GM18498 (cell line): Measurements from ENCODE around the gene RCAN2.
"Not testable (repeated sequence)": the region's sequence is repeated elsewhere in the genome, so short reads cannot be mapped to it uniquely, and the experiment has no call there.

Source experiments
- ATAC-seq: cut with Tn5 transposase; IDR thresholded peaks from one replicate; pipeline ENCODE4 v1.9.1; 2021; ENCODE audit warnings: mild to moderate bottlenecking, moderate library complexity; ENCODE audit not compliant: unreplicated experiment

Gene RCAN2

DNA sequence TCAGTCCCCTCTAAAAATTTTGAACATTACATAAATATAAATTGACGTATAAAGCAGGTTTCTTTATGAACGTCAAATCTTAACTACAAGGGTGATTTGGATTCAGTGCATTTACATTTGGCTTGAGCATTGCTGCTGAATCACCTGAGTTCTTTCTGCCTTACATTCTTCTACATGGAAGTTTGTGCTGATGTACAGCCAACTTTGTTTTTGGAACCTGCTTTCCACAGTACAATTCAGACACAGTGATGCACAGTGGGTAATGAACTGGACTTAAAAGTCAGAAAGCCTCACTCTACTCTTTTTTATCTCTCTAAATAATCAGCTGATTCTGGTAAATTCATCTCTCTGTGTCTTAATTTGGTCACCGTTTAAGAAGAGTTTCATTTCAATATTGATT, 47.6 kb downstream of the RCAN2 start:
- ATAC-seq, result no peak

DNA sequence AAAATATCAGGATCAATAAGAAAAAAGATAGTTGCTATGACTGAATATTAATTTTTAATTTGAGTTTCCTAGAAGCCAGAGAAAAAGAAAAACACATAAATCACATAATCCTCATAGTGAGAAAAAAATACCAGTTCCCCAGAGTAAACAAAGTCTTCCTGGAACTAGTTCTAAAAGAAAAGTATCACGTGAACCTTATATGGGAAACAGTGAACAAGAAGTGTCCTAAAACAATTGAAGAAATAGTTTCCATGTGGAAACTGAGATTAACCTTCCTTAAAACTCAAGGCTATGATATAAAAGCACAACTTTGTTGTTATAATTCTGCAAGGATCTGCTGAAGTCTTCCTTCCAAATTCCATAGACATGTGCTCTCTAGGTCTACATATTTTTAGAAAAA, 50.6 kb downstream of the RCAN2 start:
- no peak for ATAC-seq

DNA sequence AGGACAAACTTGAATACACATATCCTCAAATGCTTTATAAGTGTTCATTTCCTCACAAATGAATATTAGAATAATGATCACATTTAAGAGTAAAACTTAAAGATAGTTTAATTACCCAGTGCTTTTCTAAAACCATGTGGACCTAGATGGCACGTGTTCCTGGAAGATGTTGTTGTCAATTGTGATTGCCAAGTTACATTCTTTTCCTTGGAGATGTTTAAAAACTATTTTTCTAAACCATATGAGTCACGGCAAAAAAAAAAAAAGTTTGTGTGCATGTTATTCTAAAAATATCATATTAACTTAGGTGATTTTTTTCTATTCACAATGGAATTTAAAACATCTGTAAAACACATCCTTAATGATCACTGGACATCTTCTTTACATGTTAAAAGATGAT, 51.1 kb downstream of the RCAN2 start:
- no peak for ATAC-seq

DNA sequence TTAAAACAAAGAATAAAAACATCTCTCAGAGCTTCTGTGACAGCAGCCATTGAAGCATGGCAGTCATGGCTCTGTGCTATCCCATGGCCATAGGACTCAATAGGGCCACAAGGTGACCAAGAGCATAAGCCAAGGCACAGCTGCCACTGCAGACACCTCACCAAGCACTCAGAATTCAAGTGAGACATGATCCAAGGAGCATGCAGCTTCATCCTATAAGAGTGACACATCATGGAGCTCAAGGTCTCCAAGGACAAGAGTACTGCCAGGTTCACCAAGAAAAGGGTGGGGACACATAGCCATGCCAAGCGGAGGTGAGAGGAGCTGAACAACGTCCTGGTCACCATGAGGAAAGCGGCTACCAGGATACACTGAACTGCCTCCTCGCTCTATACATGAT, 53.0 kb downstream of the RCAN2 start:
- no peak for ATAC-seq

DNA sequence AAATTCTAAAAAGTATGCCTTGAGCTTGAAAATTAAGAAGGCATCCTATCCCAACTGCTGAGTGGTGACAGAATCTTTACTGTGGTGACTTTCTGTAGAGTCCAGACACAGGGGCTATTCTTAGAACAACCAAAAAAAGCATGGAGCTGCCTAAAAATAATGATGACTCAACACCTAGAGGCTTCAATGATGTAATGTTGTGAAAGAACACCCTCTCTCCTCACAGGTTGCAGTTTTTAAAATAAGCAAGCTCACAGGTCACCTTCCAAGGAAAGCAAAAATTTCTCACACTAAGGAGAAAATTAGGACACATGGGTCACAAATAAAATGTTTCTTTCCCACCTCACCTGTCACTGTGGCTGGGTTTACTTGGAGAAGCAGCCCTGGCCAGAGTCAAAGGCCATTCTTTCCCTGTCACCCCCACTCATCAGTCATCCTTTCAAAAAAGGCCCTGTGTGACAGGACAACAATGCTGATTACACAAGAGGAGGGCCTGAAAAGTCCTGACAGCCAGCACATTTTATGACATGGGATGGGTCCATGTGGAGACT, 53.5 kb downstream of the RCAN2 start:
- ATAC-seq, result no peak

DNA sequence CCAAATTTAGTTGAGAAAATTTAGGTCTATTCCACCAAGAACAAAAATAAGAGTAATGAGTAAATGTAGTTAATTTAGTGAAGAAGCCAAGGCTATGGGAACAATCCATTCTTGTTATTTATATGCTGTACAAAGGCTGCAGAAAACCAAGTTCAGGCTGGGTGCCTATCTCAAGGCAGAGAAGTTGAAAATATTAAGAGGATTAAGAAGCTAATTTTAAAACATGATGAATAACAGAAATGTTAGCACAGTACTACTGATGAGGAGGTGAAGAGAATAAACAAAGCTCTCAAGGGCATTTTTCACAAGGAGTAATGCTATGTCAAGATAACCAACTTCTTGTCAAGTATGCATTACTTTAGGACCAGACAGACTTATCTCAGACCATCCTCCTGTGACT, 68.6 kb downstream of the RCAN2 start:
- no peak for ATAC-seq

DNA sequence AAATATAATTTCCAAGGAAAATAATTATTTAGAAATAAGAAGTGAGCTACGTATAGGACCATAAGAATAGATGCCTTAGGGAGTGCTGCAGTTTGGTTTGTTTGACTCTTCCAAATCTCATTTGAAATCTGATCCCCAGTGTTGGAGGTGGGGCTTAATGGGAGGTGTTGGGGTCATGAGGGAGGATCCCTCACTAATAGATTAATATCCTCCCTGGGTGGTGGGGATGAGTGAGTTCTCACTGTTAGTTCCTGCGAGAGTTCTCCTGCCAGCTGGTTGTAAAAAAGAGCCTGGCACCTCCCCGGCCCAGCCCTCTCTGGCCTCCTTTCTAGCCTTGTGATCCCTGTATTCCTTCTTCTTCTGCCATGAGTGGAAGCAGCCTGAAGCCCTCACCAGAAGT, 69.3 kb downstream of the RCAN2 start:
- ATAC-seq, result no peak

DNA sequence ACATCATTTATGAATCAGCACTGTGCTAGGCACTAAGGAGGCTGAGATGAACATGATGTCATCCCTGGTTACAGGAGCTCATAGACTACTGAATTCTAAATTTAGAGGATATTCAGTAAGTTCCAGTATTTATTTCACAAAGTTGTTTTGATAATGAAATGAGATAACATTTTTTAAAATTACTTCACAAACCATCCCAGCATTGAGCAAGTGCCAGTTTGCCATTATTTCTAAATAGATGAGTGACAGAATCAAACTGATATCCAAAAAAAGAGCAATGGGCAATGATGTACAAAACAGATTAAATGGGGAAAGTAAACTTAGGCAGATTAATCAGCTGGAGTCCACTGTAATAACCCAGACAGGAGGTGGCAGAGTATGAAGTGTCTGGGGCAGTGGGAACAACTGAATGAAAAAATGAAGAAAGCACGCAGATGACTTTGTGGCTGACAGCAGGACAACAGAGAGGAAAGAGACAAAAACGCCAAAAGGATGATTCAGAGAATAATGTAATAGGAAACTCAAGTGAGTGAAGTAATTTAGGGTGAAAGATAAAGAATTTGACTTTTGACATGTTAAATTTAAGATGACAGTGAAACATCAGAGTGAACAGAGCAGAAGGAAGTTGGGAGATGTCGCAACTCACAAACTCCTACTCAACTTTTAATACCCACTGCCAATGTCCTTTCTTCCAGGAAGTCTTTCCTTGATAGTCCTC, 70.2 kb downstream of the RCAN2 start:
- ATAC-seq, result no peak

DNA sequence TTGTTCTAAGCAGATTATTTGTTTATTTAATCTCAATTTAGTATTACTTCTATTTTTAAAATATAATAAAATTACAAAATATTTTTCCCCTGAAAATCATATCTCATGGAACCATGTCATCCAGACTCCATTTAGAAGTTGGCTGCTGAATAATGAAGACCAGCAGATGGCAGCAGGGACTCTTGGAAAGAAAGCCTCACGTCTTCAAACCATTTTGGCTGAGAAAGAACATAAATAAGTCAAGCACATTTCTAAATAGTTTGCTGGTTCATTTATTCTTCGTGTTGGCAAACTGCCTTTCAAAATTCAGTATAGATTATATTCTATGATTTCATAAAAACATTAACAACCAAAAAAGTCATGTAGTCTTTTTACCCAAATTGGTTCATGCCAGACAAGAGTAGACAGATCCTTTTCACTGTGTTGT, 71.7 kb downstream of the RCAN2 start:
- ATAC-seq, result no peak

DNA sequence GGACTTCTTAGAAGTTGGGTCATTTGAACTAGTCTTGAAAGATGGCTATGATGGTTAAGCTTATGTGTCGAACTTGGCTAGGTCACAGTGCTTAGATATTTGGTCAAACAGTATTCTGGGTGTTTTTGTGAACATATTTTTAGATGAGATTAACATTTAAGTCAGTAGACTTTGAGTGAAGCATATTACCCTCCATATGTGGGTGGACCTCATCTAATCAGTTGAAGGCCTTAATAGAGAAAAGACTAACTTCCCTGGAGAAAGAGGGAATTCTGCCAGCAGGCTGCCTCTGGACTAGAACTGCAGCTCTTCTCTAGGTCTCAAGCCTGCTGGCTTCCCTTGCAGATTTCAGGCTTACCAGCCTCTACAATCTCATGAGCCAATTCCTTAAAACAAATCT, 76.9 kb downstream of the RCAN2 start:
- no peak for ATAC-seq

DNA sequence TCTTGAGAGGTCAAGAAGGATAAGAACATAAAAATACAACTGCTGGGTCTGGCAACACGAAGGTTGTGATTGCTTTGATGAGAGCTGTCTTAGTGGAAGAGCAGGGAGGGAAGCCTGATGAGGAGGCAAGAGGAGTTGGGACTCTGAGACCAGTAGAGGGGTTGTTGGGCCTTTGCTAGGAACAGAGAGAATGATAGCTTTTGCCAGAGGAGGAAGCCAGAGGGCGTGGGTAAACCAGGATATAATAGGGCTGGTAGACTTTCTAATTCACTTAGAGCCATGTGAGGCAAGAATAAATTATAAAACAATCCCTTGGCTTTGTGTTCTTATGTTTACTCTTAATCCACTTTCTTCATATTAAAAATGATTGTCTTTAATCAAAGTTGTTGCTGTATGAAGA, 78.6 kb downstream of the RCAN2 start:
- no peak for ATAC-seq

DNA sequence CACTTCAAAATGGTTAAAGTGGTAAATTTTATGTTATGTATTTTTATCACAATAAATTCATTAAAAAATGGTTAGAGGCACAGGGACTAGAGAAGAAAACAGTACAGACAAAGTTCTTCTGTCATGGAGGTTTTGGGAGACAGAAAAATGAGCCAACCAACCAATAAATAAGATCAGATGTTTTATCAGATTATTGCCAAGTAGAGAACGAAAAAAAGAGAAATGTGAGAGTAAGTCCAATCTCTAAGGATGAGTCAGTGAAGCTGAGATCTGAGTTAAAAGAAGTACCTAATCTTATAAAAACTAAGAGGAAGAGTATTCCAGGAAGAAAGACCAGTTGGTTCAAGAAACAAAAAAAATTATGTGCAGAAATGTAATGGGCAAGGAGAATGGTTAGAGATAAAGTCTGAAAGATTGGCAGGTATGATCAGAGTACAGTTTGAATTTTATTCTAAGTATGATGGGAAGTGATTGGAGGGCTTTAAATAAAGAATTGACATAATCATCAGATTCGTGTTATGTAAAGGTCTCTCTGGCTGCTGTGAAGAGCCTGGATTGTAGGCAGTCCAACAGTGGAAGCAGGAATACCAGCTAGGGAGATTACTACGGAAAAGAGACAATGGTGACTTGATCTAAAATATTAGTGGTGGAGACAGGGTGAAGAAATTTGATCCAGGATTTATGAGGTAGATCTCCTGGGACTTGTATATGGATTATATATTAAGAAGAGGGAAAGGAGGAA, 79.6 kb downstream of the RCAN2 start:
- ATAC-seq, result no peak

DNA sequence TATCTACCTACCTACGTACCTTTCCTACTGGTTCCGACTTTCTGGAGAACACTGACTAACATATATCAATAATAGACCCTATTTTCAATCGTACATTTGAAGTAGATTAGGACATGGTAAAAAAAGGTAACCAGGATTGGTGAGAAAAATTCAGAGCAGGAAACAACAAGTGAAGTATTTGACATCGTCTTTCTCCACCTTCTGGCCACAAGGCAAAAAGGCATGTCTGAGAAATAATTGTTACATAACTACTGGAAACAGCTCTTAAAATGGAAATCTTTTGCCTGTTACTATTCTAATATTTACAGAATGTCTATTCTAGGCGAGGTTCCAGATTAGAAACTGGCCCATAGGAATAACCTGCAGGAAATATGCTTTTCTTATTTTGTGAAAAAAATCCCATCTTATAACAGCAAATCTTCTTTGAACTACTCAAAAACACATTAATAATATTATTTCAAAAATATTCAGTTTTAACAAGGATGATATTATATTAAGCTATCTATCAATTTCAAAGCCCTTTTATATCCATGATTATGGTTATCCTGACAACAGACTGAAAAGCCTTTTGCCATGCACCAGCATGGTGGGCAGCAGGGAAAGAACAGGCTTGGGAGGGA, 80.8 kb downstream of the RCAN2 start:
- no peak for ATAC-seq

DNA sequence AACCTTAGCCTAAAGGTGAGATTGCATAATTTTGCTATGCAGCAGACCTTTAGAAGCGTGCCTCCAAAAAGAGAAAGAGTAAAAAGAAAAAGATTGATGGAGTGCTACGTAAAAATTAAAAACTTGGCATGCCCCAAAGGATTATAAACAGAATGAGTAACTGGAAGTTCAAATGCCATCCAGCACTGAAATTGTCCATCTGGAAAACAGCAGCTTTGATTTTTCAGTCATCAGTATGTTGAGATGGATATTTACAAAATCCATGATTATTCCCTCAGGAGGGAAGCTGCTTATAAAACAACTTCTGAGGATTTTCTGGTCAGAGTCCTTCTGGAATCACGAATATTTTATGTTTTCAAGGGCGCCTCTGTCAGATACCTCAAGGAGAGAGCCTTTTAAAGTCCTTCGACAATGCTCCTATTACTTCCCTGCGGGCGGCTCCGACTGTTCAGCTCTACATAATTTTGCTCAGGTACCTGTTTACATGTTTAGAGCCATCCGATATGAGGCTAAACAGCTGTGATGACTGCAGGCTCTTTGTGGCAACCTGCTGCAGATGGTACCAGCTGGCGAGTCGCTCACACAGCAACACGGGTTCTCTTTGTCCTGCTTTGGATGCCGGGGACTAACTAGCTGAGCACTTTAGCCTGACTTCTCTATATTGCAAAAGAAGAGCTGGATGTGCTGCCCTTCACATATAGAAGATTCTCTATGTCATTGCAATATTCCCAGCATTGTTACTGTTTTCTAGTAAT, 83.3 kb downstream of the RCAN2 start:
- no peak for ATAC-seq

DNA sequence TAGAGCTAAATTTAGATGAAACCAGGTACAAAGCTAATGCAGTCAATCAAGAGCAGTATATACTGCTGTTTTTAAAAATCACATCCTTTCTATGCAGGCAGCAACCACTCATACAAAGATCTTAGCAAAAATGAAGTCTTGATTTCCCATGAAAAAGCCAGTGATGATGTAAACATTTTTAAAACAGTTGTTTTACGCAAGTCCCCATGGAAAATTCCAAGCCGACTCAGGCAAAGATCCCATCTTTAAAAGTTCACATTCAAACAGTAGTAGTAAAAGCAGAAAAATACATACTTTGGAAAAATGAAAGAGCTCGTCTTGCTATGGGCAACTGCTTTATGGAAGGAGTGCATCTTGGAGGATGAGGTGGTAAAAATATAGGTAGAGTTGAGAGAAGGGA, 84.0 kb downstream of the RCAN2 start:
- ATAC-seq, result no peak

DNA sequence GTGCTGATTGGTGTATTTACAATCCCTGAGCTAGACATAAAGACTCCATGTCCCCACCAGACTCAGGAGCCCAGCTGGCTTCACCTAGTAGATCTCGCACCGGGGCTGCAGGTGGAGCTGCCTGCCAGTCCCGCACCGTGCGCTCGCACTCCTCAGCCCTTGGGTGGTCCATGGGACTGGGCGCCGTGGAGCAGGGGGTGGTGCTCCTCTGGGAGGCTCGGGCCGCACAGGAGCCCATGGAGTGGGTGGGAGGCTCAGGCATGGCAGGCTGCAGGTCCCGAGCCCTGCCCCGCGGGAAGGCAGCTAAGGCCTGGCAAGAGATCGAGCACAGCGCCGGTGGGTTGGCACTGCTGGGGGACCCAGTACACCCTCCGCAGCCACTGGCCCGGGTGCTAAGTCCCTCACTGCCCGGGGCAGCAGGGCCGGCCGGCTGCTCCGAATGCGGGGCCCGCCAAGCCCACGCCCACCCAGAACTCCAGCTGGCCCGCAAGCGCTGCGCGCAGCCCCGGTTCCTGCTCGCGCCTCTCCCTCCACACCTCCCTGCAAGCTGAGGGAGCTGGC, 85.5 kb downstream of the RCAN2 start:
- ATAC-seq, result not testable (repeated sequence)

DNA sequence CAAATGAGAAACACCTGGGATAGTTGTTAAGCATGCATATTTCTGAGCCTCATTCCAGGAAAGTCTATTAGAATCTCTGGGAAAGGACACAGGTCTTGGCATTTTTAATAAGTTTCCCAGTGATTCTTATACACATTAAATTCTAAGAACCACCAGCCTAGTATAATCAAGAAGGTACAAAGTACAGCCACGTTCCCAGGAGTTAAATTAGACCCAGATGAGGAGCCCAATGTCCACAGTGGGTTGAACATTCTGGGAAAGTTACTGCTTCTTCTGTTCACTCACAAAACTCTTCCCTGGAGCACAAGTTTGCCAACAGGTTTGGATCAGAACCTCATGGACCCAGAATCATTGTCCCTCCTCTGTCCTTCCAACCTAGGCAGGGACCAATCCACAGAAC, 90.4 kb downstream of the RCAN2 start:
- ATAC-seq, result no peak

DNA sequence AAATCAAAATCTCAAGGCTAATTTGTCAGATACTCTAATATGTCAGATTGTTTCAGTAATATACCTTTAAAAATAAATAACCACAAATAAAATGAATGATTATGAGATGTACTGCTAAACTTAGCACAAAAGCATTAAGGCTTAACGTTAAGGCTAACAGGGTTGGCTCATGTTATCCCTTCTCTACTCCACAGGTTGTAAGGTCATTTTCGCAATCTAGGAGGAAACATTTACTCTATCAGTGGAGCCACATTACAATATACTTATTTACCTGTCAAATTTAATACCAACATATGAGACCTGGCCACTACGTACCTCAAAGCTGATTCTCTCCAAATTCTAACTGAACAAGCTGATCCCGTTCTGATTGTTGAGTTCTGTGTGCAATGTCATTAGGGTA, 95.7 kb downstream of the RCAN2 start:
- ATAC-seq, result no peak

DNA sequence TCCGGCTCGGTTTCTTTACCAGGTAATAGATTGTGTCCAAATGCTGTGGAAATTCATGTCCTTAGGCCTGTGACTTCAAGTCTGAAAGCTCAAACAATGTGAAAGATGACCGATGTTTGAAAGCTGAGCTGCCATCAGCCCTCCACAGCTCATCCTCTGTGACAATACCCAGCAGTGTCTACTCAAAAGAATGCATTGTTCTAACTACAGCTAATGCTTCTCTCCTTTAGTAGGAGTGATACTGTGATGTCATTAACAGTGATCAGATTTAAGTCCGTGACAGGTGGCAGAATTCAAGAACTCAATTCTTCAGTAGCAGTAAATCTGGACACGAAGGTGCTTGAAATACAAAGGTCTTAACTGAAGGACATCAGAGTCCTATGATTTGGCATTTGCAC, 97.3 kb downstream of the RCAN2 start:
- ATAC-seq, result no peak

DNA sequence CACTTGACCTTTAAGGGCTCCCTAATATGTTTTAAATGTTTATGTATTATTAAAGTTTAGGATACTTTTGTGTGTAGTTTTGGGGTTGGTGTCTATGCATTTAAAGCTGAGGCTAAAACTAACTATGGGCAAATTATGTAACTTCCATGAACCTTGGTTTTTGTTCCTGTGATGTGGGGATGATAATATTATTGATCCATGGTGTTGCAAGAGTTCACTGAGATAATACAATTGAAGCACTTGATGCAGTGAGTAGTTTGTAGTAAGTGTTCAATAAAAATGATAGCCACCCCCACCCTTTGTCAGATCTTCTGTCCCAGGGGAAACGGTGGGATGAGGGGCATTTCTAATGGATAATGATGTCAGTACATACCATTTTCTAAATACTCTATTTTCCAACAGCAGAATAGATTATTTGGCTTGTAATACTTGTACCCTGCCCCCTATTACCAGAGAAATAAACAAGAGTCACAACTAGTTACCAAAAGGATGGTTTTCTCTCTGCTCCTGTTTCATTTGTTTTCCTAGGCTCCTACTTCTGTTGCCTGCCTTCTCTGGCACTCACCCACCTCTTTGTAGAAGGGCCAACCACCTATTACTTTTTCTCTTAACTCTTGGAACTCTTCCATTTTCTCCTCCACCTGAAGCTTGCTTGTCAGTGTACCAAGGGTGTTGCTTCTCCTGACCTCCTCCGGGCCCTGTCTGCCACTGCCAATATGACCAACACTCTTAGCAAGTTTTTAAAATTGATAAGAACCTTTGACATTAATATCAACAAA, 97.9 kb downstream of the RCAN2 start:
- ATAC-seq, result no peak
